Putamen (tissue), 1 donor: ENCODE results near the gene HCAR2.
"Not testable (repeated sequence)": the region's sequence is repeated elsewhere in the genome, so short reads cannot be mapped to it uniquely, and the experiment has no call there.

ENCODE experiments used
- DNase-seq: peaks from one replicate; pipeline ENCODE4 v3.0.0-alpha.2; 2016; ENCODE audit warnings: low spot score

The HCAR2 gene

GRCh38 chr12:122716658-122717057 lies 13.5 kb upstream of the HCAR2 start, which contains the start of gene HCAR3:
Gene HCAR3 (minus strand): TSS chr12:122716811. CDS start chr12:122716737, 74 bp downstream.
- DNase-seq, result not testable (repeated sequence)

GRCh38 chr12:122715211-122715610 lies 12.1 kb upstream of the HCAR2 start:
- not testable (repeated sequence) for DNase-seq

GRCh38 chr12:122713491-122714188 lies 10.5 kb upstream of the HCAR2 start:
- DNase-seq, result not testable (repeated sequence)

GRCh38 chr12:122711266-122711665 lies 8.1 kb upstream of the HCAR2 start:
- DNase-seq, result not testable (repeated sequence)

DNA sequence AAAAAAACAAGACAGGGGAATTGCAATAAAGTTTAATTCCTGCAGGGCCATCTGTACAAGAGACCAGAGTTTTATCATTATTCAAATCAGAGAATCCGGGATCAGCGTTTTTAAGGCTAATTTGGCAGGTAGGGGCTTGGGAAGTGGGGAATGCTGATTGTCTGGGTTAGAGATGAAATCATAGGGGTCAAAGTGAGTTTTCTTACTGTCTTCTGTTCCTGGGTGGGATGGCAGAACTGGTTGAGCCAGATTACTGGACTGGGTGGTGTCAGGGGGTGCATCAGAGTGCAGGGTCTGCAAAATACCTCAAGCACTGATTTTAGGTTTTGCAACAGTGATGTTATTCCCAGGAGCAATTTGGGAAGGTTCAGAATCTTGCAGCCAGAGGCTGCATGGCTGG lies 7.2 kb upstream of the HCAR2 start:
- not testable (repeated sequence) for DNase-seq

- DNase-seq, result not testable (repeated sequence)
Measured at GRCh38 chr12:122709287-122709686, 6.1 kb upstream of the HCAR2 start.

GRCh38 chr12:122703841-122704240 lies 684 bp upstream of the HCAR2 start:
- not testable (repeated sequence) for DNase-seq

DNA sequence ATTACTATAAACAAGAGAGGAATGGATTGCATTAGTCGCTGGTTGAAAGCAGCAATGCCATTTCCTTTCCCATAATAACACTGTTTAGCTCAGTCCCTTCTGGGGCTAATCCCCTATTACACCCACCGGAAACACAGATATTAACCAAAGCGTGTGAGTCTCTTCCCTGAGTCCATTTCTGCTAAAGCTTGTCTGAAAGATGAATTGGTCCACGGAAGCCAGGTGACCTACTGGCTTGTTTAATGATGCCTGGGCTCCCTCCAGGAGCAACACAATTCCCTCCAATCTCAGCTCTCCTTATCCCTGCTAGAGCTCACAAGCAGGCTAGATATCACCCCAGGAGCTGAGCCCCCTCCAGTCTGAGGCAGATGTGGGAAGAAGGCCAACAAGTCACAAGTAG lies 1.7 kb downstream of the HCAR2 start:
- not testable (repeated sequence) for DNase-seq

DNA sequence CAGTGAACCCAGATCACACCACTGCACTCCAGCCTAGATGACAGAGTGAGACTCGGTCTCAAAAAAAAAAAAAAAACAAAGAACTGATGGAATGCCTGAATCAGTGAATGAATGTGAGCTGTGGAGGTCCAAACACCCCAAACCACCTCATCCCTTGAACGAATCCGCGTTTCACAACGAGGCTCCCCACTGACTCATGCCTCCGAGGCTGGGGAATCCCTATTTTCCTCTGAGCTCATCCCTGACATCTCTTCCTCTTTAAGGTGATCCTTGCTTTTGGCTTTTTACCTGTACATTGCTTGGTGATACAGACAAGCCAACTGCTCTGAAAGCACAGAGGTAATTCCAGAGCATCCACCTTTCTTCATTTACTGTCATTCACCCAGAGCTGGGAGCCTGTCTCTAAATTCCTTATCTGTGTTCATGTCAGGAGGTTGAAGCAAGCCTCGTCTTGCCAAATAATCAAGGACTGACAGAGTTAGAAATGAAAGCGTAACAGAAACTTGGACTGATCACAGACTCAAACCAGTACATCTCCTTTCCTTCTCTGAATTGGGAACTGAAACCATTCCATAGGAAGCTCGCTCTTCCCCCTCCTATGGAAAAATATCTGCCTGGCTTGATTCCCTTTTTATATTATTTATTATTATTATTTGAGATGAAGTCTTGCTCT lies 3.0 kb downstream of the HCAR2 start:
- DNase-seq, result not testable (repeated sequence)

DNA sequence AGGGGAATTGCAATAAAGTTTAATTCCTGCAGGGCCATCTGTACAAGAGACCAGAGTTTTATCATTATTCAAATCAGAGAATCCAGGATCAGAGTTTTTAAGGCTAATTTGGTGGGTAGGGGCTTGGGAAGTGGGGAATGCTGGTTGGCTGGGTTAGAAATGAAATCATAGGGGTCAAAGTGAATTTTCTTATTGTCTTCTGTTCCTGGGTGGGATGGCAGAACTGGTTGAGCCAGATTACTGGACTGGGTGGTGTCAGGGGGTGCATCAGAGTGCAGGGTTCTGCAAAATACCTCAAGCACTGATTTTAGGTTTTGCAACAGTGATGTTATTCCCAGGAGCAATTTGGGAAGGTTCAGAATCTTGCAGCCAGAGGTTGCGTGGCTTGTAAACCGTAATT lies 6.2 kb downstream of the HCAR2 start:
- DNase-seq, result not testable (repeated sequence)

GRCh38 chr12:122691566-122691965 lies 11.6 kb downstream of the HCAR2 start:
- DNase-seq, result no peak

DNA sequence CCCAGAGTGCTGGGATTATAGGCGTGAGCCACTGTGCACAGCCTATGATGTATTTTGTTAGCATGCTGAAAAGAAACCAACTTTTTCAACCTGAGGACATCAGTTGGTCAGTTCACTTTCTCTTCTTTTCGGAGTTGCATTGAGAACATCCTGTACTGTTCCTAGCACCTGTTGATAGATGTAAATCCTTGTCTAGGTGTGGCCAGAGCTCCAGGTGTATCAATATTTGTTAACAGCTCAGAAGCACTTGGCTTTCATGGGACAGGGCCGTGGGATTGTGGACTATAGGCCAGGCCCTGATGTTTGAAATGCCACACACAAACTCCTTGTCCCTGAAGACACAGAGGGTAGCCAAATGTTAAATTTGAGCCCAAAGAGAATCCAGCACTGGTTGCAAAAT lies 14.9 kb downstream of the HCAR2 start:
- no peak for DNase-seq

DNA sequence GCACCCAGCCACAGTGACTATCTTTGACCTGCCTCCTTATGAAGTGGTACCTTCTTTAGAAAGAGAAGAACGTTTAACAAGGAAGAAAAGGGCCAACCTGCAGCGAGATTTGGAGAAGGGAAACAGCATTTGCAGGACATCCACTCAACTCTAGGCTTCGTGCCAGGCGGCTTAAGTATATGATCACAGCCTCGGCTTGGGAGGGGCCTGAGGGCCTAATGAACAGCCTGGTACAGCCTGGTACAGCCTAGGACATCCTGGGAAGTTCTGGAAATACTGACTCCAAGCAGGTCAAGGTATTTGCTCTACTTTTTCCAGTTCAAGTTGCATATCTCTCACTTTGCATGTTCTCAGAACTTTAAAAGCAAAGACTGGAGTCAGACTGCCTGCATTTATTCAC lies 16.1 kb downstream of the HCAR2 start:
- DNase-seq, result no peak

GRCh38 chr12:122686538-122686937 lies 16.6 kb downstream of the HCAR2 start:
- DNase-seq, result no peak

DNA sequence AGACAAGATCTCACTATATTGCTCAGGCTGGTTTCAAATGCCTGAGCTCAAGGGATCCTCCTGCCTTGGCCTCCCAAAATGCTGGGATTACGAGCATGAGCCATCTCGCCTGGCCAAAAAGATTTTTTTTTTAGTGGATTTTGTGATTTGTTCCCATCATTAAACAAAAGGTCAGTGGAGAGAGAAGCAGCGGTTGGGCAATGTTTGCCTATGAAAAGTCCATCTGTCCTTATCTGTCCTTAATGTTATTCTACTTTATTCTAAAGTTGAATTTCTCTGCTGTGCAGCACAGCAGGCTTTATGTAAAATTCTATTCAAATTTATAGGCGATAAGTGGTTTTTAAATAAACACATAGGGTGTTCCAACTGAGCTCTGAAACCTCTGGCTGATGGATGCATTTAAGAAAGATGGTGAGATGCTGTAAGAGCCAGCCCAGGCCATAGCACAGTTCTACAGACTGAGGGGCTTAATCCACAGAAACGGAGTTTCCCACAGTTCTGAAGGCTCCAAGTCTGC lies 18.8 kb downstream of the HCAR2 start:
- DNase-seq, result no peak

GRCh38 chr12:122681814-122682213 lies 21.3 kb downstream of the HCAR2 start:
- peak; percentile 7 for DNase-seq

- not testable (repeated sequence) for DNase-seq
Measured at GRCh38 chr12:122680989-122681388, 22.2 kb downstream of the HCAR2 start.

GRCh38 chr12:122676781-122677180 lies 26.4 kb downstream of the HCAR2 start:
- DNase-seq, result not testable (repeated sequence)

GRCh38 chr12:122676015-122676414 lies 27.1 kb downstream of the HCAR2 start:
- DNase-seq, result not testable (repeated sequence)

- no peak for DNase-seq
Measured at GRCh38 chr12:122672515-122672914, 30.6 kb downstream of the HCAR2 start.

DNA sequence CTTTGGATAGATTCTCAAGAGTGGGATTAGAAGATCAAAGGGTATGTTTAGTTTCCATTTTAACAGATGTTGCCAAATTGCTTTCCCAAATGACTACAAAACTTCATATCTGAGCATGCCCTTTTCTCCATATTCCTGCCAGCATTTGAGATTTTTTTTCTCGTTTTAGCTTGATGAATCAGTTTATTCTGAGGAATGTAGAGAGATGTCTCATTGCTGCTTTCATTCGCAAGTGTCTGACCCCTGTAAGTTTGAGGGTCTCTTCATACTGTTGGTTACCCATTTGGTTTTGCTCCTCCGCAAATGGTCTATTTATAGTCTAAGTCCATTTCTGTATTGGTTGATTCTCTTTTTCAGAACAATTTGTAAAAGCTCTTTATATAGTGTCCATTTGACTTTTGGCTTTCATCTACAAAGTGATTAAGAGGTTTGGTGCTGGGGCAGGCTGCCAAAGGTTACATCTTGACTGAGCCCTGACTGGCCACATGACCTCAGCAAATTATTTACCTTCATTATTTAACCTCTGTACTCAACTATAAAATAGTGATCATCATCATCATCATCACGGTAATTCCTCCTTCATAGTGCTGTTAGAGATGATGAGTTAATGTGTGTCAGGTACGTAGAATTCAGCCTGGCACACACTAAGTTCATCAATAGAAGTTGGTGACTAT lies 33.6 kb downstream of the HCAR2 start:
- DNase-seq, result no peak

GRCh38 chr12:122668268-122668667 lies 34.9 kb downstream of the HCAR2 start:
- DNase-seq, result no peak

GRCh38 chr12:122665759-122666158 lies 37.4 kb downstream of the HCAR2 start:
- DNase-seq, result no peak
